OCI-LY7 (cell line): ENCODE data around the gene PWP1. TPM values are rescaled to one million over a fixed set of nuclear protein-coding genes. Genes with fewer than 3 reads are reported as not detected.
A peak's percentile ranks its signal among the peaks of the same experiment; 100 is the strongest.

Experiments used
- BruUV-seq: library from RNA; stranded (reverse); fragments of 400-500 nt; replicated peaks from 2 replicates; lab custom pipeline; 2021; lab: Mats Ljungman, UMichigan
- CTCF ChIA-PET: fragments of 300-600 bp; sonication (Branson Sonifier 250); formaldehyde crosslinking; loops from one replicate; lab custom pipeline; 2022; ENCODE audit warnings: antibody characterized with exemption; ENCODE audit not compliant: unreplicated experiment; lab: Charles Lee
- POLR2A ChIA-PET: fragments of 300-600 bp; sonication (Branson Sonifier 250); formaldehyde crosslinking; loops from one replicate; lab custom pipeline; 2022; ENCODE audit warnings: antibody characterized with exemption; lab: Charles Lee
- DNase-seq: peaks from one replicate; pipeline ENCODE4 v3.0.0-alpha.2; 2015; ENCODE audit warnings: low spot score
- H2AFZ ChIP-seq: fragments of 200-600 bp; sonication (generic), shearing (Covaris generic); 2 replicates; pipeline ENCODE4 v1.6.1; 2014; ENCODE audit warnings: mild to moderate bottlenecking, antibody characterized with exemption, low read length, moderate library complexity
- H3K27ac ChIP-seq: fragments of 200-600 bp; sonication (generic); 2 replicates; pipeline ENCODE4 v1.5.1; 2014; ENCODE audit warnings: mixed run types, low read depth, mild to moderate bottlenecking, moderate library complexity, low read length, inconsistent platforms; ENCODE audit not compliant: poor library complexity, severe bottlenecking
- H3K36me3 ChIP-seq: fragments of 200-600 bp; sonication (generic); 2 replicates; pipeline ENCODE4 v1.6.1; 2014; ENCODE audit warnings: mild to moderate bottlenecking, antibody characterized with exemption, low read length, moderate library complexity, mixed read lengths; ENCODE audit not compliant: insufficient read depth
- H3K4me1 ChIP-seq: fragments of 200-600 bp; sonication (generic); 2 replicates; pipeline ENCODE4 v1.5.1; 2014; ENCODE audit warnings: mild to moderate bottlenecking, low read length; ENCODE audit not compliant: insufficient read depth, poor library complexity, severe bottlenecking
- H3K4me2 ChIP-seq: fragments of 200-600 bp; sonication (generic); 2 replicates; pipeline ENCODE4 v1.6.1; 2014; ENCODE audit warnings: mild to moderate bottlenecking, low read length
- H3K4me3 ChIP-seq: fragments of 200-600 bp; sonication (generic); 2 replicates; pipeline ENCODE4 v1.5.1; 2014; ENCODE audit warnings: mild to moderate bottlenecking, low read depth, low read length; ENCODE audit not compliant: poor library complexity, severe bottlenecking
- H3K79me2 ChIP-seq: fragments of 200-600 bp; sonication (generic); 2 replicates; pipeline ENCODE4 v1.6.1; 2016; ENCODE audit warnings: low read depth, mild to moderate bottlenecking, low read length, moderate library complexity, mixed read lengths; ENCODE audit not compliant: insufficient read depth
- H3K9me2 ChIP-seq: fragments of 200-600 bp; sonication (generic); 2 replicates; pipeline ENCODE4 v1.6.1; 2016; ENCODE audit warnings: mild to moderate bottlenecking, low read length, mixed read lengths; ENCODE audit not compliant: insufficient read depth
- H3K9me3 ChIP-seq: fragments of 200-600 bp; sonication (generic); 2 replicates; pipeline ENCODE4 v1.6.1; 2014; ENCODE audit warnings: mild to moderate bottlenecking, mixed run types, low read length, mixed read lengths
- H4K20me1 ChIP-seq: fragments of 200-600 bp; sonication (generic); 2 replicates; pipeline ENCODE4 v1.6.1; 2014; ENCODE audit warnings: mild to moderate bottlenecking, antibody characterized with exemption, low read length, moderate library complexity, mixed read lengths; ENCODE audit not compliant: insufficient read depth
- EZH2phosphoT487 ChIP-seq: fragments of 200-600 bp; sonication (generic); IDR thresholded peaks from 2 replicates; pipeline ENCODE4 v1.6.1; 2018; ENCODE audit warnings: low read depth, borderline replicate concordance, mild to moderate bottlenecking, mixed run types, antibody characterized with exemption, low read length, moderate library complexity, mixed read lengths
- intact Hi-C: fragments of 100-400 bp; cut with micrococcal nuclease; formaldehyde crosslinking; loops from one replicate; pipeline ENCODE4 v1.10.0; 2022; ENCODE audit not compliant: unreplicated experiment
- total RNA-seq, 2 experiments: library from RNA; depleted of rRNA in 1 of 2; stranded (reverse); fragments of >200 nt in 1 of 2; shearing (Covaris generic) in 1 of 2; gene quantifications; 2 replicates each; pipeline ENCODE4 v1.2.3, GENCODE V29; 2014 to 2022
- TF ChIP-seq, protein P1 (sequence below): fragments of 200-600 bp; sonication (generic); conservative IDR thresholded peaks from 2 replicates; pipeline ENCODE4 v1.5.1; 2014; ENCODE audit warnings: mild to moderate bottlenecking, antibody characterized with exemption, low read length, moderate library complexity, mixed read lengths

PWP1 gene
- total RNA-seq, 2 experiments from 2014 or later: 28.2 to 44.5 TPM

DNA sequence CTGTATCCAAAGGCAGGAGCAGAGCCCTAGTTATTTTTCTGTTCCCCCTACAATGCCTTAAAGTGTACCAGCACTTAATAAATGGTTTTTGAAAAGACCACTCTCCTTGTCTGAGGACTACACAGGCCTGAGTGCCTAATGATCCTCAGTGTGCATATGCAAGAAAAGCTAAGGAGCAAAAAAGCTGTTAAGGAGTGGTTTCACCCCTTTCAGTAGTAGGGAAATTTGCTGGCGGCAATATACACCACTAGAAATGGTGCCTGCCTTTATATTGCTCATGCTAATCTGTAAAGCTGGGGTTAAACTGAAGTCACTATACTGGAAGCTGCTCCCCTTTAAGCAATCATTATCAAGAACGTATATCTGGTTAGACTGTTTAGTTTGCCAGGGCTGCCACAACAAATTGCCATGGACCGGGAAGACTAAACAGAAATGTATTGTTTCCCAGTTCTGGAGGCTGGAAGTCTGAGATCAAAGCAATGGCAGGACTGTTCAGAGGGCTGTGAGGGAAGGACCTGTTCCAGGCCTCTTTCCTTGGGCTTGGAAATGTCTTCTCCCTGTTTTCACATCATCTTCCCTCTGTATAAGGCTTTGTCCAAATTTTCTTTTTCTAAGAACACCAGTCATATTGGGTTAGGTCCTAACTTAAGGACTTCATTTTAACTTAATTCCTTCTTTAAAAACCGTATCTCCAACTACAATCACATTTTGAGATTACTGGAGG, 45.2 kb downstream of the PWP1 start:
- no peaks in the 10 kb centered on the region for H3K79me2 ChIP-seq
- H4K20me1 ChIP-seq: no peaks in the 10 kb centered on the region
- intact Hi-C loops: no loop called here
- no peak overlapping the region for H2AFZ ChIP-seq
- no peaks in the 10 kb centered on the region for H3K9me2 ChIP-seq
- CTCF ChIA-PET: no interaction called here
- H3K4me2 ChIP-seq: no peak overlapping the region
- TF ChIP-seq EZH2phosphoT487: no peak
- TF ChIP-seq, protein P1, sequence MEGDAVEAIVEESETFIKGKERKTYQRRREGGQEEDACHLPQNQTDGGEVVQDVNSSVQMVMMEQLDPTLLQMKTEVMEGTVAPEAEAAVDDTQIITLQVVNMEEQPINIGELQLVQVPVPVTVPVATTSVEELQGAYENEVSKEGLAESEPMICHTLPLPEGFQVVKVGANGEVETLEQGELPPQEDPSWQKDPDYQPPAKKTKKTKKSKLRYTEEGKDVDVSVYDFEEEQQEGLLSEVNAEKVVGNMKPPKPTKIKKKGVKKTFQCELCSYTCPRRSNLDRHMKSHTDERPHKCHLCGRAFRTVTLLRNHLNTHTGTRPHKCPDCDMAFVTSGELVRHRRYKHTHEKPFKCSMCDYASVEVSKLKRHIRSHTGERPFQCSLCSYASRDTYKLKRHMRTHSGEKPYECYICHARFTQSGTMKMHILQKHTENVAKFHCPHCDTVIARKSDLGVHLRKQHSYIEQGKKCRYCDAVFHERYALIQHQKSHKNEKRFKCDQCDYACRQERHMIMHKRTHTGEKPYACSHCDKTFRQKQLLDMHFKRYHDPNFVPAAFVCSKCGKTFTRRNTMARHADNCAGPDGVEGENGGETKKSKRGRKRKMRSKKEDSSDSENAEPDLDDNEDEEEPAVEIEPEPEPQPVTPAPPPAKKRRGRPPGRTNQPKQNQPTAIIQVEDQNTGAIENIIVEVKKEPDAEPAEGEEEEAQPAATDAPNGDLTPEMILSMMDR: no peak
- BruUV-seq: no TSS peak
- no peak for DNase-seq
- H3K4me1 ChIP-seq: peaks cover 8% of the 10 kb centered on the region
- POLR2A ChIA-PET: no interaction called here
- peaks cover 40% of the 10 kb centered on the region for H3K36me3 ChIP-seq
- H3K9me3 ChIP-seq: no peaks in the 10 kb centered on the region
- H3K4me3 ChIP-seq: no peak overlapping the region
- no peak overlapping the region for H3K27ac ChIP-seq

DNA sequence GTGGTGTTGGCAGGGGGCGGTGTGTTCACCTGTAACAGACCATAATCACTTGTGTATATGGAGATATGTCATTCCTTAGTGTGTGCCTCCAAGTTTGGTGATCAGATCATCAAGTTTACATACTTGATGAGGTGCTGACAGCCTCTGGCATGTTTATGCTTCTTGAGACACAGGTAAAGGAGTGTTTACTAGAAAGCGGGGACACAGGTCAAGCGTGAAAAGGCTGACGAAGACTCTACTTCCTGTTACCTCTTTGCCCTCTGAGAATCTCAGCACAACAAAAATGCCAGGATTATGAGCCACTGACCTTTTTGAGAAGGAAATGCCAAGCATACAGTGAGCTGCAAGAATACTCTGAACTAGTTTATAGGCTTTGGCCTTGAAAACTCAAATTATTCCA, 45.8 kb downstream of the PWP1 start:
- Histone ChIP-seq H2AFZ (no peak overlapping the region), H3K36me3 (peaks cover 46% of the 10 kb centered on the region), H3K4me2 (no peak overlapping the region), H3K4me1 (peaks cover 8% of the 10 kb centered on the region), H3K4me3 (no peak overlapping the region), H4K20me1 (0 out of 2 replicates have a peak, but pooled peaks cover under 1% of the 10 kb centered on the region), H3K9me3 (no peaks in the 10 kb centered on the region), H3K79me2 (no peaks in the 10 kb centered on the region), H3K27ac (no peak overlapping the region), H3K9me2 (no peaks in the 10 kb centered on the region)
- CTCF ChIA-PET: no interaction called here
- no peak for TF ChIP-seq EZH2phosphoT487
- TF ChIP-seq, protein P1: peak; percentile 33; the same call in 1 of the 2 replicates
- peak; percentile 12 for DNase-seq
- POLR2A ChIA-PET: no interaction called here
- intact Hi-C loops: no loop called here
- no TSS peak for BruUV-seq

DNA sequence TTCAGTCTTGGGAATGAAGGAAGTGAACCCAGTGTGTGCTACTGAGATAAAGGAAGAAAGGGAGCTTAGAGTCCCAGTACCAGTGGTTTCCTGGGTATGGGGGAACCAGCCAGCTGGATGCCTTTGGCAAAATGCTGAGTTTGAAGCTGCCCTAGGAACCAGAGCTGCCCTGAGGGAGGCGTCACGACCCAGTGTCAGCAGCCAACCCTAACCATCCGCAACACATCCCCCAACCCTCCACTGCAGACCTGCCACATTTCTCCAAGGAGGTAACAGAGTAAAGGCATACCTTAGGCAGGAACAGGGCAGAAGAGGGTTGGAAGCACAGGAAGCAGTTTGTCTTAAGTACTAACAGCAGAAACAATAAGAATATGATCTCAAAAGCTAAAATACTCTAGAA, 46.8 kb downstream of the PWP1 start:
- Histone ChIP-seq H3K27ac (no peak overlapping the region), H4K20me1 (peaks cover 4% of the 10 kb centered on the region; the same call in 1 of the 2 replicates), H3K4me3 (no peak overlapping the region), H3K79me2 (no peaks in the 10 kb centered on the region), H2AFZ (no peak overlapping the region), H3K9me2 (no peaks in the 10 kb centered on the region), H3K4me2 (no peak overlapping the region), H3K4me1 (peaks cover 18% of the 10 kb centered on the region), H3K9me3 (no peaks in the 10 kb centered on the region), H3K36me3 (peaks cover 55% of the 10 kb centered on the region)
- no peak for DNase-seq
- POLR2A ChIA-PET: interaction anchor here (0.6 kb wide), 1 partner anchor 1367 kb away, joined by 3 read pairs; no protein-coding TSS in a partner anchor
- CTCF ChIA-PET: no interaction called here
- TF ChIP-seq, protein P1: no peak
- no peak for TF ChIP-seq EZH2phosphoT487
- BruUV-seq: no TSS peak
- intact Hi-C loops: no loop called here
